Keratinocyte (primary cell): Measurements from ENCODE around the gene KLF7. TPM values are rescaled to one million over a fixed set of nuclear protein-coding genes. Genes with fewer than 3 reads are reported as not detected.

Experiments
- DNase-seq: peaks from one replicate; pipeline ENCODE4 v3.0.0-alpha.2; 2011; ENCODE audit warnings: low read depth, missing footprints, low spot score
- FAIRE-seq: peaks from 2 replicates; lab custom pipeline; 2011; peaks lifted over from hg19 to GRCh38; lab: Jason Lieb, UNC
- H2AFZ ChIP-seq: 2 replicates; pipeline ENCODE4 v1.6.0; 2012; ENCODE audit warnings: low read length, control low read depth, inconsistent platforms; ENCODE audit not compliant: control insufficient read depth
- H3K27ac ChIP-seq: 2 replicates; pipeline ENCODE4 v1.5.1; 2011; ENCODE audit warnings: low read length; ENCODE audit not compliant: control insufficient read depth, insufficient read depth
- H3K27me3 ChIP-seq: 3 replicates; pipeline ENCODE4 v1.6.0; 2011; ENCODE audit warnings: low read length; ENCODE audit not compliant: control insufficient read depth, insufficient read depth; ENCODE audit errors: extremely low read depth
- H3K36me3 ChIP-seq, 2 experiments: 2 replicates in 1 of 2; 3 replicates in 1 of 2; pipeline ENCODE4 v1.5.1; 2011; ENCODE audit warnings: low read length in 2 of 2, mild to moderate bottlenecking in 1 of 2; ENCODE audit not compliant: control insufficient read depth in 2 of 2, insufficient read depth in 2 of 2; ENCODE audit errors: extremely low read depth in 1 of 2
- H3K4me1 ChIP-seq: 3 replicates; pipeline ENCODE4 v1.5.1; 2011; ENCODE audit warnings: low read length; ENCODE audit not compliant: control insufficient read depth, insufficient read depth; ENCODE audit errors: extremely low read depth
- H3K4me2 ChIP-seq: 3 replicates; pipeline ENCODE4 v1.6.0; 2011; ENCODE audit warnings: low read depth, low read length; ENCODE audit not compliant: control insufficient read depth, insufficient read depth; ENCODE audit errors: extremely low read depth
- H3K4me3 ChIP-seq, 3 experiments: fragments of 200-600 bp in 1 of 3; sonication (generic) in 1 of 3; 2 replicates in 2 of 3; 3 replicates in 1 of 3; pipeline ENCODE4 v1.5.1; 2011 to 2016; ENCODE audit warnings: low read length in 3 of 3, mild to moderate bottlenecking in 3 of 3, control low read depth in 2 of 3, inconsistent platforms in 1 of 3, low read depth in 1 of 3, mixed read lengths in 1 of 3, mixed run types in 1 of 3, moderate library complexity in 1 of 3; ENCODE audit not compliant: control insufficient read depth in 2 of 3, insufficient read depth in 2 of 3; ENCODE audit errors: extremely low read depth in 1 of 3
- H3K79me2 ChIP-seq: 2 replicates; pipeline ENCODE4 v1.6.0; 2012; ENCODE audit warnings: low read length; ENCODE audit not compliant: control insufficient read depth, insufficient read depth
- H3K9ac ChIP-seq: 3 replicates; pipeline ENCODE4 v1.6.0; 2011; ENCODE audit warnings: low read length; ENCODE audit not compliant: control insufficient read depth, insufficient read depth; ENCODE audit errors: extremely low read depth
- H3K9me1 ChIP-seq: 3 replicates; pipeline ENCODE4 v1.6.0; 2011; ENCODE audit warnings: low read length; ENCODE audit not compliant: control insufficient read depth, insufficient read depth; ENCODE audit errors: extremely low read depth
- H3K9me3 ChIP-seq: 2 replicates; pipeline ENCODE4 v1.5.1; 2012; ENCODE audit warnings: low read depth, low read length; ENCODE audit not compliant: control insufficient read depth
- H4K20me1 ChIP-seq: 3 replicates; pipeline ENCODE4 v1.6.0; 2011; ENCODE audit warnings: low read length; ENCODE audit not compliant: control insufficient read depth, insufficient read depth; ENCODE audit errors: extremely low read depth
- EZH2 ChIP-seq: IDR thresholded peaks from one replicate; pipeline ENCODE4 v1.6.1; 2012; ENCODE audit warnings: inconsistent platforms, mild to moderate bottlenecking, low read length, moderate library complexity
- dilution Hi-C: fragments of 300-500 bp; cut with MboI; formaldehyde crosslinking; loops from one replicate; pipeline ENCODE4 v1.7.0; 2020; ENCODE audit warnings: low sequenced_read_pairs; ENCODE audit not compliant: extremely low pct_ligation_motif_present
- polyA plus RNA-seq, 5 experiments: library from polyadenylated mRNA; depleted of rRNA in 3 of 5; stranded (reverse) in 3 of 5; stranded (forward) in 1 of 5; unstranded in 1 of 5; fragments of >200 nt; gene quantifications; 1 replicate in 1 of 5; 2 replicates in 3 of 5; 3 replicates in 1 of 5; pipeline versions ENCODE4 v1.2.1 to v1.2.3, GENCODE V29; 2011 to 2012; ENCODE audit warnings: missing spikeins in 2 of 5, low read depth in 1 of 5, low replicate concordance in 1 of 5
- TF ChIP-seq, protein P1 (sequence below), 3 experiments: IDR thresholded peaks in 1 of 3; conservative IDR thresholded peaks in 1 of 3; optimal IDR thresholded peaks in 1 of 3; 2 replicates in 2 of 3; 3 replicates in 1 of 3; pipeline versions ENCODE3 to v1.5.1; 2011; ENCODE audit warnings: low read length in 3 of 3, mild to moderate bottlenecking in 3 of 3, moderate library complexity in 2 of 3, control low read depth in 1 of 3, inconsistent platforms in 1 of 3; ENCODE audit not compliant: insufficient read depth in 2 of 3; ENCODE audit errors: extremely low read depth in 1 of 3

Gene KLF7
- polyA plus RNA-seq, 1 donor (not counting 4 experiments of a cell fraction or from before 2014, with no cell fraction given): 44.7 TPM

DNA sequence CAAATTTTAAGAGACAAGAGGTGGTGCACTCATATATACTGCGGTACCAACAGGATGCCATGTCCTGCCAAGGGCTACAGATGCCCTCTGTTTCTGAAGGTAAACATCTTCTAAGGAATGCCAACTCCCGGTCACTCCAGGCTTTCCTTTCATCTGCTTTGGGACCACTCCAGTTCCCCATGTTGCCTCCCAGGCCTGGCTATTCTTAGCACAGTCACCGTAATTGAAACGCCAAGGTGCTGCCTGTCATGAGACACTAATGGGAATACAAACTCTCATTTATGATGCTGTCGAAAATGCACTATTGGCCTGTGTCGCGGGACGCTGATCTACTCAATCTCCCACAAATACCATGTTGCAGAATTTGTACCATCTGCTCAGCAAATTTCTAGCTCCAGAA is 79.6 kb downstream of the KLF7 start:
- H3K4me3 ChIP-seq: no peak overlapping the region
- DNase-seq (no peak), FAIRE-seq (no peak)
- H3K36me3 ChIP-seq: peaks cover 26 to 60% of the 10 kb centered on the region in 2 experiments
- dilution Hi-C loops: no loop called here
- H3K4me2 ChIP-seq: no peak overlapping the region
- no peaks in the 10 kb centered on the region for H3K27me3 ChIP-seq
- H3K9me3 ChIP-seq: no peaks in the 10 kb centered on the region
- peaks cover 5% of the 10 kb centered on the region for H4K20me1 ChIP-seq
- H3K4me1 ChIP-seq: no peaks in the 10 kb centered on the region
- TF ChIP-seq, protein P1, sequence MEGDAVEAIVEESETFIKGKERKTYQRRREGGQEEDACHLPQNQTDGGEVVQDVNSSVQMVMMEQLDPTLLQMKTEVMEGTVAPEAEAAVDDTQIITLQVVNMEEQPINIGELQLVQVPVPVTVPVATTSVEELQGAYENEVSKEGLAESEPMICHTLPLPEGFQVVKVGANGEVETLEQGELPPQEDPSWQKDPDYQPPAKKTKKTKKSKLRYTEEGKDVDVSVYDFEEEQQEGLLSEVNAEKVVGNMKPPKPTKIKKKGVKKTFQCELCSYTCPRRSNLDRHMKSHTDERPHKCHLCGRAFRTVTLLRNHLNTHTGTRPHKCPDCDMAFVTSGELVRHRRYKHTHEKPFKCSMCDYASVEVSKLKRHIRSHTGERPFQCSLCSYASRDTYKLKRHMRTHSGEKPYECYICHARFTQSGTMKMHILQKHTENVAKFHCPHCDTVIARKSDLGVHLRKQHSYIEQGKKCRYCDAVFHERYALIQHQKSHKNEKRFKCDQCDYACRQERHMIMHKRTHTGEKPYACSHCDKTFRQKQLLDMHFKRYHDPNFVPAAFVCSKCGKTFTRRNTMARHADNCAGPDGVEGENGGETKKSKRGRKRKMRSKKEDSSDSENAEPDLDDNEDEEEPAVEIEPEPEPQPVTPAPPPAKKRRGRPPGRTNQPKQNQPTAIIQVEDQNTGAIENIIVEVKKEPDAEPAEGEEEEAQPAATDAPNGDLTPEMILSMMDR (optimal IDR thresholded peaks at IDR 0.05 in 1 of 3, IDR thresholded peaks at IDR 0.05 in 1 of 3, conservative IDR thresholded peaks at IDR 0.05 in 1 of 3; ENCODE audit: extremely low read depth in 1 of 3, insufficient read depth in 2 of 3, low read length in 3 of 3): no peak
- peaks cover 61% of the 10 kb centered on the region for H3K79me2 ChIP-seq
- H3K9me1 ChIP-seq: peaks cover 2% of the 10 kb centered on the region
- H3K9ac ChIP-seq: no peak overlapping the region
- no peak overlapping the region for H3K27ac ChIP-seq
- no peak overlapping the region for H2AFZ ChIP-seq

DNA sequence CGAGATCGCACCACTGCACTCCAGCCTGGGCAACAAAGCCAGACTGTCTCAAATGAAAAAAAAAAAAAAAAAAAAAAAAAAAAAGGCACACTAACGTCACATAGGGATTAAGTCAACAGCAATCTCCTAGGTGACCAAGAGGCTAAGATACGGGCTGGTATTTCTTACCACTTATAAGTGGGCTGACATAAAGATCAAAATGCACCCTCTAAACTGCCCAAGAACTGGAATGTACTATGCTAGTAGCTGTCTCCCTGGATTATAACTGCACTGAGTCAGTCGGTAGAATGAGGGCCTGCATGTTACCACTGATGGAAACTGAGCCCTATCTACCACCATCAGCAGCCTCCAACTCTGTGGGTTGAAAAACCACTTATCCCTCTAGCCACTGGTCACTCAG is 80.6 kb downstream of the KLF7 start:
- dilution Hi-C loops: no loop called here
- peaks cover 5% of the 10 kb centered on the region for H4K20me1 ChIP-seq

More for the DNA sequence above, 80.6 kb downstream of the KLF7 start:
- no peak for TF ChIP-seq EZH2
- TF ChIP-seq, protein P1 (optimal IDR thresholded peaks at IDR 0.05 in 1 of 3, IDR thresholded peaks at IDR 0.05 in 1 of 3, conservative IDR thresholded peaks at IDR 0.05 in 1 of 3; ENCODE audit: extremely low read depth in 1 of 3, insufficient read depth in 2 of 3, low read length in 3 of 3): no peak
- H3K27me3 ChIP-seq: no peaks in the 10 kb centered on the region
- H3K4me1 ChIP-seq: no peaks in the 10 kb centered on the region
- FAIRE-seq (no peak), DNase-seq (no peak)
- H3K9ac ChIP-seq: no peak overlapping the region
- no peak overlapping the region for H3K4me3 ChIP-seq
- peaks cover 28 to 62% of the 10 kb centered on the region in 2 experiments for H3K36me3 ChIP-seq
- no peaks in the 10 kb centered on the region for H3K9me3 ChIP-seq
- H3K79me2 ChIP-seq: peaks cover 51% of the 10 kb centered on the region
- H3K4me2 ChIP-seq: no peak overlapping the region
- H3K9me1 ChIP-seq: peaks cover 2% of the 10 kb centered on the region
- no peak overlapping the region for H3K27ac ChIP-seq
- no peak overlapping the region for H2AFZ ChIP-seq
